Measurements from ENCODE around the gene PSMA5. TPM values are rescaled to one million over a fixed set of nuclear protein-coding genes. Genes with fewer than 3 reads are reported as not detected.

The PSMA5 gene
- polyA plus RNA-seq, 3 donors, result 108 to 127 (median 112) TPM

DNA sequence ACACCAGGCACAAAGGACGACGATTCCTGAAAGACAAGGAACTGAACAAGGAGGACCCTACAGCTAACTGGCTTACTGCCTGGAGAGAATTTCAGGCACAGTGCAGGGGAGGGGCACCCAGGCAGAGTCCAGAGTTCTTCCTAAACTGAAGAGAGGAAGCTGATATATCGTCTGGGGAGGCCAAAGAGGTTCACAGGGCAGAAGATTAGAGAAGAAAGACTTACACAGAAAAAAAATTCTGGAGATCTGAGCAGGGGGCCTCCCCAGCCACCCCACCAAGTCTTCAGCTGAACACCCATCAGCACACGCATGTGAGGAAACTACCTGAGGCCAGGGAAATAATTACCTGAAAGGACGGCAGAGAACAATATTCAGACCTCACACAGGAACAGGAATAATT is 53.1 kb downstream of the PSMA5 start:
- no peak for DNase-seq

DNA sequence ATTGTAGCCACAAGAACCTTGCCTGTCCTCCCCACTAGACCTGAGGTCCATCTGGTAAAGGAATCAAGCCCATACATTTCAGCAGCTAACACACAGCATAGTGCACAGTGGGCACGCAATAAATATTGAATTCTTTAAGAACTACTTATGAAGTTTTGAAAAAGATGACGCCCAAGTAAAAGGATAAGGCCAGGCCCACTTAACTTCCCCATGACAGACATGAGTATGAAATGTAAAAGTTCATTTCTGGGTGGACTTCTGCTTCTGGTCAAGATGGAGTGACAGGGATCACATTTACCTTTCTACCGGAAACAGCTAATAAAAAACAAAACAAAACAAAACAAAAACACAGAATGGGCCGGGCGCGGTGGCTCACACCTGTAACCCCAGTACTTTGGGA is 54.0 kb downstream of the PSMA5 start:
- no peak for DNase-seq

DNA sequence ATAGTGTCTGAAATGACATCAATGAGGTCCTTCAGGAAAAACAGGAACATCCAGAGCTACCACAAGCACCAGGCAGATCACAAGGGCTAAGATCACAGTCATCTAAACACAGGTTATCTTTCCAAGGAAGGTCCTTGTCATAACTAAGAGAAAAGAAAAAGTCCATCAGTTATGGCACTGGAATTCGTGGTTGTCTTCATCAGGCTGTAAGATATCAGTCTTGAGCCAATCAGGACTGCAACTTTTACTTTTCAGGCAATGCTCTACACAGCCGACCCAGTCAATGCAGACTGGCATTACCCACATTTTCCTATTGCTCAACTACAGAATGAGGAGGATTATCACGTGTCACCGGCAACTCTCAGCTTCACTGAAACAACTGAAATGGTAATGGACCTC is 54.9 kb downstream of the PSMA5 start:
- no peak for DNase-seq

DNA sequence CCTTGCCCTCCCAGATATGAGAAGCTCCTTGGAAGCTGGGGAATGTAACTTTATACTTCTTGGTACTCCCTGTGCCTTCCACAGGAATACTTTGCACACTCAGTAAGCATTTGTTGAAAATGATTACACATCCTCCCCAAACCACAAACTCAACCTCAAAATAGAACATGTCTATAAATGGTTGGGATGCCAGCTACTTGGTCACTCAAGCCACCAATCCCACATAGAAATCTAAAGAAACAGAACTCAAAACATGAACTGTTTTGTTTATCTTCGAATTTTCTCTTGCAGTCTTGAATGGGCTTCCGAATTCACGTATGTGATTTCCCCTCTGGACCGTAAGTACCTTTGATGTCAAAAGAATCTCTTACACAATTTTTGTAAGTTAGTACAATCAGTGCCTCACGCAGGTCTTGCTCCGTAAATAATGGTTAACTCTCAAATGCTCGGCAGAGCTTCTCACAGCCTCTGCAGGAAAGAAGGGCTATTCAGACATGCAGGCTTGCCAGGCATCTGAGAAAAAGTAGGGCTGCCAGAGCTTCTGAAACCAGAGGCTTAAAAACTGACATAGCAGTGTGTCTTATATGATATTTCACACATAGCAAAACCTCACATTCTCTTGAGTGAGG is 55.4 kb downstream of the PSMA5 start:
- no peak for DNase-seq

DNA sequence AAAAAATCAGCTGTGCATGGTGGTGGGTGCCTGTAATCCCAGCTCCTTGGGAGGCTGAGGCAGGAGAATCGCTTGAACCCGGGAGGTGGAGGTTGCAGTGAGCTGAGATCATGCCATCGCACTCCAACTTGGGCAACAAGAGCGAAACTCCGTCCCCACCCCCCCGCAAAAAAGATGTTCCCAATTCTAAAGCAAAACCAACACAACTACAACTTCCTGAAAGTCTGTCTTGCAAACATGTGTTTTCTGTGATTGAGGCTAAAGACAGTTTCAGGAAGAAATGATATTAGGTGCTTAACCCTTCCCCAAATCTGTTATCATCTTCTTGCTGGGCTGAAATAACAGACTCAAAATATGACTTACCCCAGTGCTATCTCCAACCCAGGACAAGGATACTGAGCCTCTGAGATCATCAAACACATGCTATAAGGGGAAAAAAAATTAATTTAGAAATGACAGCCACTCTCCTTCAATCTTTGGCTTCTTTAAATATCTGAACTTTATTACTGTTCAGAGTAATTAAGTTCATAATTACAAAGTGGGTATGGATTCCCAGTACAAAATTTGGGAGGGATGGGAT is 57.0 kb downstream of the PSMA5 start:
- DNase-seq, result no peak

DNA sequence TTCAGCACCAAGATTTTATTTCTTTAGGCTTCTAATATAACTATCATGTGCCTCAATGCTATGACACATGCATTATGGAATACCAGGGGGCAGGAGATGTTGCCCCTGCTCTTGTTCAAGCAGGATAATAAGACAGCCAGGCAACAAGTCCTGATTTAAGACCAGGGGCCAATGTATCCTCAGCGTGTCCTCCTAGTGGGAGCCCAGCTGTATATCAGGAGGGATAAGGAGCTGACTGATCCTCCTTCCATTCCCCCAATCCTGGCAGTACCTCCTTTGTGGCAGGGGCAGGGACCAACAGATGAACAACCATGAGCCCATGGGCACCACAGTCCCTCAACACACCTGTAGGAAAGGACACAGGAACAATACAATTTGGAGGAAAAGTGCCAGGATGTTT is 57.8 kb downstream of the PSMA5 start:
- DNase-seq, result no peak

DNA sequence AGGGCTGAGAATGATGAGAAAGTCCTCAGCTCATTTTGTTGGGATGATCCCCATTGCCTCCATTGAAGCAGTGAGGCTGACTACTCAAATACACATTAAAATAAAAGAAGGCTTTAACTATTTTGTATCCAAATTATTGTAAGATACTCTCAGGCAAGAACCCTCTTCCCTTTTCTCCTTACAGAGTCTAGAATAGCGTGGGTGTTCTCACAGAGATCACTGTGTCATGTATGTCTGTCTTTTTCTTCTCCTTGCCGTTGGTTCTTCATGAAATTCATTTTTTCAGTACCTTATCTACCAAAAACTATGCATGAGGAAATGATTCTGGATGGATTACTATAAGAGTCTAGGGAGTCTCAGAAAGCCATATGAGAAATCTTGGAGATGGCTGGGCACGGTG is 58.6 kb downstream of the PSMA5 start:
- DNase-seq, result no peak

DNA sequence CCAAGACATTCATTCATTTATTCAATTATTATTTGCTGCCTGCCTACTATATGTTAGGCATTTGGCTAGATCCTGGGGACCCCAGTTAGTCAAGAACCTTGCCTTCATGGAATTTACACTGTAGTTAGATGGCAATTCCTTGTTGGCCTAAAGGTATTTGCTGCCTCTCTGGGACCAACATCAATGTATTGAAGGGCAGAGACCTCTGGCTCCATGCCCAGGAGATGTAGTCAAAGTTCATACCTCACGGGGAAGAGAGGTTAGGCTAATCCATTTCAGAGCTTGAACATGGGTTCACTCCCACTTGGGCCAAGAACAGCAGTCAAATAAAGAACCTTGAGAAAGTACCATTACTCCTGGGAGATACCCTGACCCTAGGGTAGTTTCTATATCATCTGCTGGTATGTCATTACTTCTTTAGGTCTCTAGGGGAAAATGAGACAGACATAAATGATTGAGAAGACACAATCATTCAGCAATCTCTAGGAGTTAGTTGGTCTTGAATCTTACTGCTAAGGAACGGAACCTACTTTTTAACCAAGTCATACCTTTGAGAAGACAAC is 60.5 kb downstream of the PSMA5 start:
- DNase-seq, result no peak

DNA sequence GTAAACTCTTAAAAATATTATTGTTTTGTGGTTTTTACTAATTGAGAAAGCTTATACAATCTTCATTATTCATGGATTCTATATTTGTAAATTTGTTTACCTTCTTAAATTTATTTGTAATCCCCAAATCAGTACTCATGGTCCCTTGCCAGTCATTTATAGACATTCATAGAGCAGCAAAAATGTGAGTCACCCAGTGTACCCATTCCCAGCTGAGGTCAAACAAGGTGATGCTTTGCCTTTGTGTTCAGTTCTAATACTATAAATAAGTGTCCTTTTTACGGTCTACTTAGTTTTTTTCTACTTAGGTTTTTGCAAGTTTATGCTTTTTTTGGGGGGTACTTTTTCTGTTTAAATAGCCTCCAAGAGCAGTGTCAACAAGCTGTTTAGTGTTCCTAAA is 64.6 kb downstream of the PSMA5 start:
- DNase-seq, result no peak

DNA sequence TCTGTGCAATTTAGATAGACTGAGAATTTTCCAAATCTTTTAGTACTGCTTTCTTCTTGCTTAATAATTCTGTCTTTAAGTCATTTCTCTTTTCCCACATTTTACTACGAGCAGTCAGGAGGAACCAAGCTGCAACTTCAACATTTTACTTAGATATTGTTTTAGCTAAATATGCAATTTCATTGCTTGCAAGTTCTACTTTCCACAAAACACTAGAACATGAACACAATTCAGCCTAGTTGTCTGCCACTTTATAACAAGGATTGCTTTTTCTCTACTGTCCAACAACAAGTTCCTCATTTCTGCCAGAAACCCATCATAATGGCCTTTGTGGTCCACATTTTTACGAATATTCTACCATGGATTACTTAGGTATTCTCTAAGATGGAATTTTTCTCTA is 65.2 kb downstream of the PSMA5 start:
- DNase-seq, result no peak

DNA sequence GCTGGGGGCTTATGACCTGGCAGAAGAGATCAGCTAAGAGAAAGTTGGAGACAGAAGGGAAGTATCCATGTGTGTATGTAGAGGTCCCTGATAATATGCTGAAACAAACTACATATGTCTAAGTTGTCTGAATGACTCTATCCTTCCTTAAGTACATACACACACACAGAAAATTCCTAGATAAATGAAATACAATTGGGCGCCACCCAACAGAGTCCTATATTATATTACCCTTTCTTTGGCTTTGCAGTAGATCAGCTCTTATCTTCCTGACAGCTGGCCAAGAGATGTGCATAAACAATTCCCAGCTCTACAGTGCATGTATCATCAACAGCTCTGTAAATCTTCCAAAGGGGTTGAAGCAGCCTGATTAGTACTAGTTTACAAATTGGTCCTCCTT is 68.6 kb downstream of the PSMA5 start:
- no peak for DNase-seq

DNA sequence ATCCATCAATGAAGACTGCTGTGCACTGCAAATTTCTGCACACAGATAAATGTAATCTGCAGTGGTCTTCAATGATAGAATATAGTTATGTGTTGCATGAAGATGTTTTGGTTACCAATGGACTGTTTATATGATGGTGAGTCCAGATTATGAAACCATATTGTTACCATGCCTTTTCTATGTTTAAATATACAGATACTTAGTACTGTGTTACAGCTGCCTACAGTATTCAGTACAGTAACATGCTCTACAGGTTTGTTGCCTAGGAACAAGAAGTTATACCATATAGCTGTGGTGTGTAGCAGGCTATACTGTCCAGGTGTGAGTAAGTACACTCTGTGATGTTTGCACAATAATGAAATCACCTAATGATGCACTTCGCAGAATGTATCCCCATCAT is 69.3 kb downstream of the PSMA5 start:
- DNase-seq, result no peak

DNA sequence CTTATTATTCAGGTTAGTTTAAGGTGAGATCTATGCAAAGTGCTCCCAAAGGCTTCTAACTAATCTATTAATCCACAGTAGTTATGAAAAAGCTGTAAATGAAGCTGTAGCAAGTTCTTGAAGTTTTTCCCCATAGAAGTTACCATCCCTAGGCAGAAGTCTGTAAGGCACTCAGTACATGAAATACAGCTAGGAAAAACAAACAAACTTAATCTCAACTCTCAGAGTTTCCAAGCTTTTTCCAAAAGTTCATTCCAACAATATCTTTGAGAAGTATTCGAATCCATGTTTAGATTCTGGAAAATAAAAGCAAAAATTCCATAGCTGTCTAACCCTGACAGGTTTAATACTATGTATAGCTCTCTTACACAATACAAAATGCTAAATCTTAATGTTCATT is 69.7 kb downstream of the PSMA5 start:
- no peak for DNase-seq

DNA sequence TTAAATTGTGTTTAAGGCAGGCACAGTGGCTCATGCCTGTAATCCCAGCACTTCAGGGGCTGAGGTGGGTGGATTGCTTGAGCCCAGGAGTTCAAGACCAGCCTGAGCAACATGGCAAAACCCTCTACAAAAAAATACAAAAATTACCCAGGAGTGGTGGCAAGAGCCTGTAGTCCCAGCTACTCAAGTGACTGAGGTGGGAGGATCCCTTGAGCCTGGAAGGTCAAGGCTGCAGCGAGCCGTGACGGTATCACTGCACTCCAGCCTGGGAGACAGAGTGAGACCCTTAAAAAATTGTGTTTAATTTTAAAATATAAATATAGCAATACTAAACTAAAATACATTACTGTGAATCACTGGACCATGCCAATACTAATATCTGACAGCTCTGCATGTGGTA is 71.3 kb downstream of the PSMA5 start:
- DNase-seq, result no peak

DNA sequence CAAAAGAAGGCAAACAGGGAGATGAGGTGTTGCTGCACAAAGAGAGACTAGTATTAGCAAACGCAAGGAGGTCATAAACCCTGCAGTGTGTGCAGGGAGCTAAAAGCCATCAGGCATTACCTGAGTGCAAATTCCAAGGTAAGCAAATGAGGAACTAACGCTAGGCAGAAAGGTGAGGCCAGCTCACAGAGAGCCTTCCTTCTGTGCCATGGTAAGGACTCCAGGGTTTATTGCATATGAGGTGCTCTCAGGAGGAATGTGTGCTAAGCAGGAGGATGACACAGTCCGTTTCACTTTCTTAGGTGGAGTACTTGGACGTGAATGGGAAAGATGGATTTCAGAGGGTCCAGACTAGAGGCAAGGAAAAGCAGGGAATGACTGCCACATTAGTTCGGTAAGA is 74.8 kb downstream of the PSMA5 start:
- DNase-seq, result no peak

DNA sequence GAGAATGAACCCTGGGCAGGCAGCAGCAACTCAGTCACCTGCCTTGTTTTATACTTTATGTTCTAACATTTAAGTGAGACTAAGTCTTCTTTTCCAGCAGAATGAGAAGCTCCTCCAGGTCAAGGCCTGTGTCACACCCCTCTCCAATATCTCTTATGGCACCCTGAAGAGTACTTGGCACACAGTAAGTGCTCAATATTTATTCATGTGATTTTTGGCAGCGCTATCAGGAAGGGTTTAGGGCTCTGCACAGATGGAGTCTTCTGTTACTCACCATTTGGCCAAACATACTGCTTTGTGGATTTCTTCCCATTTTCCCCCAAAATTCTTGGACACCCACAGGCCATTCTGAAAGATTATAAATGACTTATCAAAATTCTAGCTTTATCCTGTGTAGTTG is 75.6 kb downstream of the PSMA5 start:
- no peak for DNase-seq

DNA sequence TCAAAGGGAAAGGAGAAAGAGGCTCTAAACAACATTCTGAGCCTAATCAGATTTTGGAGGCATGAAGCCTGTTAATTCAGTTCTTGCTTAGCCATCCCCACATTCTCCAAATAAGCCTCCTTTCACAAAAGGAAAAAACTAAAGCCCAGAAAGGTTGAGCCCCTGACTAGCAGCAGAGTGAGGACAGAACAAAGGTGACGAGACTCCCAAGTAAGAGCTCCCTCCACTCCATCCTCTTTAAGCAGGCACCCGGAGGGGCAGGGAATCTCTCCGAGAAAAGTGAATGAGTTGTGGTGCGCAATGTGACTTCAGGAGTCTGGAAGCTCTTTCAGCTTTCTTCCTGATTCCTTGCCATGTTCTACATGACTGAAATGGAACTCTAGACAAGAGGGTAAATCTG is 76.1 kb downstream of the PSMA5 start:
- no peak for DNase-seq

Other genes with a start within 250 kb of the PSMA5 start
- gene SARS1, start 212.5 kb downstream of the PSMA5 start, polyA plus RNA-seq (ENCODE audit: insufficient read length in 3 of 3), result 100 to 1,000 TPM; 117 to 144 (median 143) TPM
- gene CELSR2, start 176.9 kb downstream of the PSMA5 start, polyA plus RNA-seq (ENCODE audit: insufficient read length in 3 of 3), result 10 to 100 TPM; 35.7 to 42.1 (median 39.4) TPM
- gene PSRC1, start 143.3 kb downstream of the PSMA5 start, polyA plus RNA-seq (ENCODE audit: insufficient read length in 3 of 3), result 10 to 100 TPM; 24.6 to 34.2 (median 30.7) TPM
- gene MYBPHL, start 119.4 kb downstream of the PSMA5 start, polyA plus RNA-seq (ENCODE audit: insufficient read length in 3 of 3), result under 1 TPM in 1 of 3 donors, not detected in 2; 0.26 TPM
- 10 to 100 TPM; 50.1 to 58.5 (median 56.4) TPM for gene SORT1, start 28.5 kb downstream of the PSMA5 start, polyA plus RNA-seq (ENCODE audit: insufficient read length in 3 of 3)
- gene SYPL2, start 40.1 kb upstream of the PSMA5 start, polyA plus RNA-seq (ENCODE audit: insufficient read length in 3 of 3), result 10 to 100 TPM in 1 of 3 donors, 1 to 10 TPM in 2; 8.3 to 13.1 (median 9.4) TPM
- gene ATXN7L2, start 57.5 kb upstream of the PSMA5 start, polyA plus RNA-seq (ENCODE audit: insufficient read length in 3 of 3), result 10 to 100 TPM; 11.4 to 13.1 (median 12.0) TPM
- gene CYB561D1, start 67.6 kb upstream of the PSMA5 start, polyA plus RNA-seq (ENCODE audit: insufficient read length in 3 of 3), result 10 to 100 TPM in 2 of 3 donors, 1 to 10 TPM in 1; 9.7 to 14.0 (median 10.6) TPM
- 1 to 10 TPM; 6.6 to 8.1 (median 7.5) TPM for gene AMIGO1, start 83.3 kb upstream of the PSMA5 start, polyA plus RNA-seq (ENCODE audit: insufficient read length in 3 of 3)
- 1 to 10 TPM in 1 of 3 donors, under 1 TPM in 2; 0.18 to 1.4 (median 0.75) TPM for gene GPR61, start 113.4 kb upstream of the PSMA5 start, polyA plus RNA-seq (ENCODE audit: insufficient read length in 3 of 3)
- gene GNAI3, start 122.2 kb upstream of the PSMA5 start, polyA plus RNA-seq (ENCODE audit: insufficient read length in 3 of 3), result 10 to 100 TPM; 10.9 to 11.7 (median 11.4) TPM
- under 1 TPM in 1 of 3 donors, not detected in 2; 0.20 TPM for gene GNAT2, start 193.2 kb upstream of the PSMA5 start, polyA plus RNA-seq (ENCODE audit: insufficient read length in 3 of 3)
- 10 to 100 TPM; 51.2 to 63.8 (median 53.6) TPM for gene AMPD2, start 193.4 kb upstream of the PSMA5 start, polyA plus RNA-seq (ENCODE audit: insufficient read length in 3 of 3)
- 10 to 100 TPM; 57.9 to 60.4 (median 59.3) TPM for gene GSTM4, start 229.7 kb upstream of the PSMA5 start, polyA plus RNA-seq (ENCODE audit: insufficient read length in 3 of 3)
- 100 to 1,000 TPM; 195 to 277 (median 231) TPM for gene GSTM2, start 241.6 kb upstream of the PSMA5 start, polyA plus RNA-seq (ENCODE audit: insufficient read length in 3 of 3)

All from renal pelvis (tissue), 4 donors.